Body of pancreas (tissue), 4 donors: ENCODE data around the gene PDE4D.

ENCODE experiments used
- POLR2A ChIP-seq, 3 donors: fragments of 450-650 bp; IDR thresholded peaks; one replicate each; pipeline ENCODE4 v1.6.1; 2016; ENCODE audit warnings: antibody characterized with exemption in 3 of 3, mild to moderate bottlenecking in 2 of 3
- TF ChIP-seq, protein P1 (sequence below), 7 experiments: fragments of 450-650 bp in 4 of 7; fragments of 200-600 bp in 3 of 7; sonication (generic) in 3 of 7; IDR thresholded peaks; one replicate each; pipeline ENCODE4 v1.5.1; 2016 to 2019; ENCODE audit warnings: antibody characterized with exemption in 7 of 7

- TF ChIP-seq, protein P1, sequence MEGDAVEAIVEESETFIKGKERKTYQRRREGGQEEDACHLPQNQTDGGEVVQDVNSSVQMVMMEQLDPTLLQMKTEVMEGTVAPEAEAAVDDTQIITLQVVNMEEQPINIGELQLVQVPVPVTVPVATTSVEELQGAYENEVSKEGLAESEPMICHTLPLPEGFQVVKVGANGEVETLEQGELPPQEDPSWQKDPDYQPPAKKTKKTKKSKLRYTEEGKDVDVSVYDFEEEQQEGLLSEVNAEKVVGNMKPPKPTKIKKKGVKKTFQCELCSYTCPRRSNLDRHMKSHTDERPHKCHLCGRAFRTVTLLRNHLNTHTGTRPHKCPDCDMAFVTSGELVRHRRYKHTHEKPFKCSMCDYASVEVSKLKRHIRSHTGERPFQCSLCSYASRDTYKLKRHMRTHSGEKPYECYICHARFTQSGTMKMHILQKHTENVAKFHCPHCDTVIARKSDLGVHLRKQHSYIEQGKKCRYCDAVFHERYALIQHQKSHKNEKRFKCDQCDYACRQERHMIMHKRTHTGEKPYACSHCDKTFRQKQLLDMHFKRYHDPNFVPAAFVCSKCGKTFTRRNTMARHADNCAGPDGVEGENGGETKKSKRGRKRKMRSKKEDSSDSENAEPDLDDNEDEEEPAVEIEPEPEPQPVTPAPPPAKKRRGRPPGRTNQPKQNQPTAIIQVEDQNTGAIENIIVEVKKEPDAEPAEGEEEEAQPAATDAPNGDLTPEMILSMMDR (IDR thresholded peaks at IDR 0.05), result no peak
- no peak for TF ChIP-seq POLR2A (IDR thresholded peaks at IDR 0.05)
These were observed 694.7 kb downstream of the PDE4D start for GRCh38 chr5:59198832-59199231.
